Body of pancreas (tissue), 4 donors: ENCODE data around the gene REG4. TPM values are rescaled to one million over a fixed set of nuclear protein-coding genes. Genes with fewer than 3 reads are reported as not detected.

Experiments
- ATAC-seq: fragments of 150-250 bp; one replicate; pipeline ENCODE4 v1.9.1; 2016
- DNase-seq, 4 donors: peaks; one replicate each; pipeline ENCODE4 v3.0.0-alpha.2; 2019
- H3K27ac ChIP-seq, 4 donors: fragments of 200-600 bp; sonication (generic); 1 replicate in 3 of 4; 2 replicates in 1 of 4; pipeline versions ENCODE4 v1.5.1 to v1.6.1; 2016 to 2019; ENCODE audit warnings: mild to moderate bottlenecking in 1 of 4, mixed read lengths in 1 of 4, moderate library complexity in 1 of 4
- H3K27me3 ChIP-seq, 2 donors: fragments of 200-600 bp; sonication (generic); one replicate each; pipeline ENCODE4 v1.6.0; 2016; ENCODE audit warnings: mild to moderate bottlenecking in 1 of 2
- H3K36me3 ChIP-seq, 2 donors: fragments of 200-600 bp; sonication (generic); replicated peaks in 1 of 2; 2 replicates each; pipeline ENCODE4 v1.5.1; 2016; ENCODE audit warnings: low read depth in 2 of 2; ENCODE audit not compliant: insufficient read depth in 1 of 2
- H3K4me1 ChIP-seq: fragments of 200-600 bp; sonication (generic); one replicate; pipeline ENCODE4 v1.6.0; 2016
- H3K4me3 ChIP-seq, 2 donors: fragments of 200-600 bp; sonication (generic); 1 replicate in 1 of 2; 2 replicates in 1 of 2; pipeline ENCODE4 v1.5.1; 2016 to 2019
- H3K9me3 ChIP-seq, 3 donors: fragments of 200-600 bp; sonication (generic); 1 replicate in 2 of 3; 2 replicates in 1 of 3; pipeline ENCODE4 v1.5.1; 2016
- CTCF ChIP-seq, 7 experiments: fragments of 450-650 bp in 4 of 7; fragments of 200-600 bp in 3 of 7; sonication (generic) in 3 of 7; IDR thresholded peaks; one replicate each; pipeline ENCODE4 v1.5.1; 2016 to 2019; ENCODE audit warnings: antibody characterized with exemption in 7 of 7
- POLR2A ChIP-seq, 3 donors: fragments of 450-650 bp; IDR thresholded peaks; one replicate each; pipeline ENCODE4 v1.6.1; 2016; ENCODE audit warnings: antibody characterized with exemption in 3 of 3, mild to moderate bottlenecking in 2 of 3
- WGBS, 2 donors: methylation state at CpG; one replicate each; pipeline ENCODE4 v1.1.5; 2017; 5-methylcytosine and 5-hydroxymethylcytosine counted together
- intact Hi-C: fragments of 100-400 bp; cut with DNase I; formaldehyde crosslinking; loops from one replicate; pipeline ENCODE4 v1.15.1; 2023
- total RNA-seq, 2 donors: library from RNA; depleted of rRNA; stranded (reverse); fragments of >200 nt; gene quantifications; one replicate each; pipeline ENCODE4 v1.1.0, GENCODE V29; 2016

The REG4 gene
- total RNA-seq, 2 donors from 2014 or later, result 9.2 to 30.9 TPM

- no peaks in the 10 kb centered on the region for H3K9me3 ChIP-seq
- H3K4me1 ChIP-seq, result peaks cover 5% of the 10 kb centered on the region
- no peak for DNase-seq
- TF ChIP-seq CTCF (IDR thresholded peaks at IDR 0.05) (no peak), POLR2A (IDR thresholded peaks at IDR 0.05) (no peak)
- WGBS, 2 donors, result 58 to 66% methylated on average over 4 of the region's 4 CpGs
- H3K27ac ChIP-seq, result no peak overlapping the region
- intact Hi-C loops, result no loop called here
- no peaks in the 10 kb centered on the region for H3K36me3 ChIP-seq
- H3K27me3 ChIP-seq, result no peaks in the 10 kb centered on the region
- ATAC-seq, result no peak
- no peak overlapping the region for H3K4me3 ChIP-seq
Observed at GRCh38 chr1:119752592-119752991, 58.7 kb downstream of the REG4 start.

GRCh38 chr1:119748040-119748439 is 63.2 kb downstream of the REG4 start:
- TF ChIP-seq CTCF (IDR thresholded peaks at IDR 0.05), result no peak
- no peak for TF ChIP-seq POLR2A (IDR thresholded peaks at IDR 0.05)
- 37 to 42% methylated on average over 4 of the region's 4 CpGs for WGBS, 2 donors
- ATAC-seq, result no peak

GRCh38 chr1:119747451-119747850 is 63.8 kb downstream of the REG4 start:
- no peaks in the 10 kb centered on the region for H3K9me3 ChIP-seq
- TF ChIP-seq CTCF (IDR thresholded peaks at IDR 0.05) (no peak), POLR2A (IDR thresholded peaks at IDR 0.05) (no peak)
- DNase-seq (no peak), ATAC-seq (no peak)
- H3K27ac ChIP-seq, result no peak overlapping the region
- no peak overlapping the region for H3K4me3 ChIP-seq
- H3K36me3 ChIP-seq, result peaks cover 0 to 1% of the 10 kb centered on the region in 2 donors
- intact Hi-C loops, result no loop called here
- H3K27me3 ChIP-seq, result no peaks in the 10 kb centered on the region
- peaks cover 16% of the 10 kb centered on the region for H3K4me1 ChIP-seq
- WGBS, 2 donors, result 74 to 81% methylated on average over 3 of the region's 3 CpGs

More at GRCh38 chr1:119748040-119748439, 63.2 kb downstream of the REG4 start:
- no peak for DNase-seq
- H3K27me3 ChIP-seq, result no peaks in the 10 kb centered on the region
- H3K36me3 ChIP-seq, result no peaks in the 10 kb centered on the region
- H3K4me3 ChIP-seq, result no peak overlapping the region
- no peak overlapping the region for H3K27ac ChIP-seq
- no peaks in the 10 kb centered on the region for H3K9me3 ChIP-seq
- intact Hi-C loops, result no loop called here
- H3K4me1 ChIP-seq, result peaks cover 16% of the 10 kb centered on the region

- ATAC-seq, result no peak
- intact Hi-C loops, result no loop called here
- Histone ChIP-seq H3K27me3 (no peaks in the 10 kb centered on the region), H3K36me3 (peaks cover 0 to 1% of the 10 kb centered on the region in 2 donors), H3K4me3 (no peak overlapping the region), H3K27ac (no peak overlapping the region), H3K4me1 (peaks cover 16% of the 10 kb centered on the region), H3K9me3 (no peaks in the 10 kb centered on the region)
- 90% methylated on average over 1 of the region's 1 CpG; no CpG with 5 or more reads in 1 of the 2 donors for WGBS, 2 donors
- DNase-seq, result no peak
- TF ChIP-seq POLR2A (IDR thresholded peaks at IDR 0.05) (no peak), CTCF (IDR thresholded peaks at IDR 0.05) (no peak)
Observed at GRCh38 chr1:119745034-119745433, 66.2 kb downstream of the REG4 start.

GRCh38 chr1:119744598-119744942 is 66.7 kb downstream of the REG4 start:
- Histone ChIP-seq H3K4me3 (no peak overlapping the region), H3K9me3 (no peaks in the 10 kb centered on the region), H3K27ac (no peak overlapping the region), H3K27me3 (no peaks in the 10 kb centered on the region), H3K4me1 (peaks cover 16% of the 10 kb centered on the region), H3K36me3 (peaks cover 0 to 1% of the 10 kb centered on the region in 2 donors)
- intact Hi-C loops, result no loop called here
- DNase-seq, result no peak
- ATAC-seq, result no peak
- TF ChIP-seq POLR2A (IDR thresholded peaks at IDR 0.05) (no peak), CTCF (IDR thresholded peaks at IDR 0.05) (no peak)
- WGBS, 2 donors, result 56 to 78% methylated on average over 1 of the region's 1 CpG
